ENCODE results near the gene RBSN.
A peak's percentile ranks its signal among the peaks of the same experiment; 100 is the strongest.

The RBSN gene

GRCh38 chr3:15064299-15064834, 34.6 kb downstream of the RBSN start:
- Histone ChIP-seq H3K4me3 (IDR thresholded peaks at IDR 0.05; ENCODE audit: insufficient read depth, low read depth, low read length) (peak overlapping the region; percentile 1), H3K27me3 (ENCODE audit: insufficient read depth, low read depth) (no peaks in the 10 kb centered on the region), H3K27ac (peak overlapping the region; percentile 64), H2AFZ (ENCODE audit: low read depth) (peak overlapping the region; percentile 61), H3K36me3 (ENCODE audit: insufficient read depth) (no peaks in the 10 kb centered on the region), H3K4me1 (ENCODE audit: low read depth, poor library complexity, severe bottlenecking) (peaks cover 5% of the 10 kb centered on the region), H3K9ac (peak overlapping the region; percentile 92), H4K20me1 (ENCODE audit: insufficient read depth) (no peaks in the 10 kb centered on the region), H3K79me2 (ENCODE audit: insufficient read depth, low read depth) (peaks cover 31% of the 10 kb centered on the region), H3K4me2 (peak overlapping the region; percentile 61; the same call in 1 of the 2 replicates)
- TF ChIP-seq CTCF (conservative IDR thresholded peaks at IDR 0.05; ENCODE audit: low read depth, low read length) = no peak

GRCh38 chr3:15063656-15064286, 35.2 kb downstream of the RBSN start:
- H2AFZ ChIP-seq (ENCODE audit: low read depth) = no peak overlapping the region

GRCh38 chr3:15063238-15063637, 35.7 kb downstream of the RBSN start:
- Histone ChIP-seq H3K4me3 (IDR thresholded peaks at IDR 0.05; ENCODE audit: insufficient read depth, low read depth, low read length) (no peak overlapping the region), H3K4me1 (ENCODE audit: low read depth, poor library complexity, severe bottlenecking) (peaks cover 5% of the 10 kb centered on the region), H3K27me3 (ENCODE audit: insufficient read depth, low read depth) (no peaks in the 10 kb centered on the region), H3K9ac (no peak overlapping the region), H4K20me1 (ENCODE audit: insufficient read depth) (no peaks in the 10 kb centered on the region), H3K36me3 (ENCODE audit: insufficient read depth) (no peaks in the 10 kb centered on the region), H3K27ac (no peak overlapping the region), H3K4me2 (peak overlapping the region; percentile 61), H3K79me2 (ENCODE audit: insufficient read depth, low read depth) (peaks cover 34% of the 10 kb centered on the region), H2AFZ (ENCODE audit: low read depth) (no peak overlapping the region)
- TF ChIP-seq CTCF (conservative IDR thresholded peaks at IDR 0.05; ENCODE audit: low read depth, low read length) = no peak

More at GRCh38 chr3:15063656-15064286, 35.2 kb downstream of the RBSN start:
- TF ChIP-seq CTCF (conservative IDR thresholded peaks at IDR 0.05; ENCODE audit: low read depth, low read length) = no peak
- Histone ChIP-seq H3K27me3 (ENCODE audit: insufficient read depth, low read depth) (no peaks in the 10 kb centered on the region), H3K36me3 (ENCODE audit: insufficient read depth) (no peaks in the 10 kb centered on the region), H3K4me2 (peak overlapping the region; percentile 61), H3K27ac (no peak overlapping the region), H3K9ac (peak overlapping the region; percentile 92; the same call in 1 of the 2 replicates), H3K4me1 (ENCODE audit: low read depth, poor library complexity, severe bottlenecking) (peaks cover 5% of the 10 kb centered on the region), H3K79me2 (ENCODE audit: insufficient read depth, low read depth) (peaks cover 34% of the 10 kb centered on the region), H4K20me1 (ENCODE audit: insufficient read depth) (no peaks in the 10 kb centered on the region), H3K4me3 (IDR thresholded peaks at IDR 0.05; ENCODE audit: insufficient read depth, low read depth, low read length) (peak overlapping the region; percentile 1)

- no peaks in the 10 kb centered on the region for H4K20me1 ChIP-seq (ENCODE audit: insufficient read depth)
- no peaks in the 10 kb centered on the region; the same call in 1 of the 2 replicates for H3K36me3 ChIP-seq (ENCODE audit: insufficient read depth)
- no peak overlapping the region for H3K27ac ChIP-seq
- peaks cover 8% of the 10 kb centered on the region for H3K4me1 ChIP-seq (ENCODE audit: low read depth, poor library complexity, severe bottlenecking)
- peaks cover 59% of the 10 kb centered on the region for H3K79me2 ChIP-seq (ENCODE audit: insufficient read depth, low read depth)
- H3K4me3 ChIP-seq (IDR thresholded peaks at IDR 0.05; ENCODE audit: insufficient read depth, low read depth, low read length) = no peak overlapping the region
- TF ChIP-seq CTCF (conservative IDR thresholded peaks at IDR 0.05; ENCODE audit: low read depth, low read length) = no peak
- H3K9ac ChIP-seq = no peak overlapping the region
- no peak overlapping the region for H2AFZ ChIP-seq (ENCODE audit: low read depth)
- H3K27me3 ChIP-seq (ENCODE audit: insufficient read depth, low read depth) = no peaks in the 10 kb centered on the region
- H3K4me2 ChIP-seq = no peak overlapping the region
Measured at GRCh38 chr3:15060029-15060428, 38.9 kb downstream of the RBSN start.
